GM12878 (cell line): Measurements from ENCODE around the gene CCDC169. TPM values are rescaled to one million over a fixed set of nuclear protein-coding genes. Genes with fewer than 3 reads are reported as not detected.

Source experiments
- ATAC-seq: fragments of 200-7000 bp; cut with Tn5 transposase; 3 replicates; pipeline ENCODE4 v1.9.1; 2020; ENCODE audit warnings: mild to moderate bottlenecking, moderate library complexity
- BruUV-seq: library from RNA; stranded (reverse); fragments of 400-500 nt; replicated peaks from 2 replicates; lab custom pipeline; 2021; lab: Mats Ljungman, UMichigan
- CTCF ChIA-PET: fragments of 300-600 bp; sonication (Branson Sonifier 250); formaldehyde crosslinking; extraction: SDS; loops from one replicate; lab custom pipeline; 2021; ENCODE audit warnings: inconsistent platforms; lab: Yijun Ruan, JAX
- POLR2A ChIA-PET: fragments of 350-600 bp; formaldehyde crosslinking; extraction: SDS; loops from one replicate; lab custom pipeline; 2021; ENCODE audit warnings: inconsistent platforms; lab: Charles Lee
- RAD21 ChIA-PET: fragments of 300-600 bp; sonication (Branson Sonifier 250); formaldehyde crosslinking; loops from one replicate; lab custom pipeline; 2023; ENCODE audit warnings: antibody characterized with exemption; ENCODE audit not compliant: unreplicated experiment; lab: Charles Lee
- SMC1A ChIA-PET: fragments of 300-600 bp; sonication (Branson Sonifier 250); formaldehyde crosslinking; loops from one replicate; lab custom pipeline; 2023; ENCODE audit not compliant: unreplicated experiment, uncharacterized antibody; lab: Charles Lee
- DNase-seq: peaks from one replicate; pipeline ENCODE4 v3.0.0-alpha.2; 2011; ENCODE audit warnings: low read depth, low spot score
- FAIRE-seq: peaks from 3 replicates; lab custom pipeline; 2011; peaks lifted over from hg19 to GRCh38; lab: Jason Lieb, UNC
- H2AFZ ChIP-seq: 2 replicates; pipeline ENCODE4 v1.6.0; 2011; ENCODE audit warnings: low read depth, low read length, control low read depth; ENCODE audit not compliant: control insufficient read depth
- H3K27ac ChIP-seq: 2 replicates; pipeline ENCODE4 v1.5.1; 2011; ENCODE audit warnings: control low read depth; ENCODE audit not compliant: control insufficient read depth, insufficient read depth
- H3K27me3 ChIP-seq, 2 experiments: replicated peaks in 1 of 2; 2 replicates each; pipeline versions ENCODE4 v1.6.0 to v1.6.1; 2011; ENCODE audit warnings: low read length in 1 of 2; ENCODE audit not compliant: control insufficient read depth in 2 of 2, insufficient read depth in 2 of 2
- H3K36me3 ChIP-seq, 2 experiments: 2 replicates each; pipeline ENCODE4 v1.5.1; 2011; ENCODE audit warnings: low read length in 1 of 2; ENCODE audit not compliant: control insufficient read depth in 2 of 2, insufficient read depth in 2 of 2
- H3K4me1 ChIP-seq: 2 replicates; pipeline ENCODE4 v1.6.1; 2011; ENCODE audit warnings: mild to moderate bottlenecking, low read length, moderate library complexity, mixed read lengths; ENCODE audit not compliant: control insufficient read depth, insufficient read depth
- H3K4me2 ChIP-seq: 2 replicates; pipeline ENCODE4 v1.6.0; 2011; ENCODE audit warnings: control low read depth; ENCODE audit not compliant: control insufficient read depth, insufficient read depth
- H3K4me3 ChIP-seq: fragments of 200-600 bp; sonication (generic); 2 replicates; pipeline ENCODE4 v1.5.1; 2016
- H3K79me2 ChIP-seq: 2 replicates; pipeline ENCODE4 v1.6.0; 2011; ENCODE audit warnings: low read length; ENCODE audit not compliant: control insufficient read depth, insufficient read depth
- H3K9ac ChIP-seq: 2 replicates; pipeline ENCODE4 v1.8.0; 2011; ENCODE audit warnings: low read length, control low read depth, mixed read lengths; ENCODE audit not compliant: control insufficient read depth, insufficient read depth
- H3K9me3 ChIP-seq: replicated peaks from 3 replicates; pipeline ENCODE4 v1.5.1; 2011; ENCODE audit warnings: mild to moderate bottlenecking, low read length; ENCODE audit not compliant: control insufficient read depth, insufficient read depth
- H4K20me1 ChIP-seq: 2 replicates; pipeline ENCODE4 v1.6.0; 2011; ENCODE audit not compliant: control insufficient read depth, insufficient read depth
- BMI1 ChIP-seq: fragments of 450-650 bp; IDR thresholded peaks from 2 replicates; pipeline ENCODE4 v1.6.1; 2016; ENCODE audit warnings: mild to moderate bottlenecking, moderate library complexity, borderline replicate concordance
- CBX3 ChIP-seq: fragments of 200-600 bp; sonication (generic); IDR thresholded peaks from 2 replicates; pipeline ENCODE4 v1.6.1; 2016; ENCODE audit warnings: low read depth, borderline replicate concordance
- EP300 ChIP-seq, 2 experiments: fragments of 150-350 bp in 1 of 2; IDR thresholded peaks; 2 replicates each; pipeline ENCODE4 v1.6.1; 2011 to 2012; ENCODE audit warnings: low read depth in 2 of 2, low read length in 2 of 2, borderline replicate concordance in 1 of 2, improper control_type of control experiment in 1 of 2, inconsistent platforms in 1 of 2; ENCODE audit not compliant: control insufficient read depth in 1 of 2
- FOXK2 ChIP-seq: fragments of 450-650 bp; IDR thresholded peaks from 2 replicates; pipeline ENCODE4 v1.6.1; 2017; ENCODE audit warnings: mild to moderate bottlenecking, moderate library complexity
- KAT2A ChIP-seq: conservative IDR thresholded peaks from 2 replicates; pipeline ENCODE4 v1.6.1; 2011; ENCODE audit warnings: low read depth, low read length; ENCODE audit not compliant: control insufficient read depth
- MEF2B ChIP-seq: fragments of 450-650 bp; IDR thresholded peaks from 2 replicates; pipeline ENCODE4 v1.6.1; 2018; ENCODE audit warnings: mild to moderate bottlenecking, moderate library complexity; ENCODE audit not compliant: partially characterized antibody, poor library complexity, severe bottlenecking
- MLLT1 ChIP-seq: fragments of 450-650 bp; IDR thresholded peaks from 2 replicates; pipeline ENCODE4 v1.6.1; 2016; ENCODE audit warnings: mild to moderate bottlenecking
- MTA3 ChIP-seq: IDR thresholded peaks from 2 replicates; pipeline ENCODE4 v1.6.1; 2012; ENCODE audit warnings: low read length, inconsistent platforms, borderline replicate concordance
- NFYA ChIP-seq: IDR thresholded peaks from 2 replicates; pipeline ENCODE4 v1.6.1; 2011; ENCODE audit warnings: low read depth, mild to moderate bottlenecking, low read length, improper control_type of control experiment, borderline replicate concordance
- NR2C1 ChIP-seq: fragments of 450-650 bp; IDR thresholded peaks from 2 replicates; pipeline ENCODE4 v1.6.1; 2017; ENCODE audit warnings: antibody characterized with exemption, mild to moderate bottlenecking, moderate library complexity
- PAX5 ChIP-seq: IDR thresholded peaks from 2 replicates; pipeline ENCODE4 v1.6.1; 2011; ENCODE audit warnings: low read depth, low read length, borderline replicate concordance
- PBX3 ChIP-seq: IDR thresholded peaks from 2 replicates; pipeline ENCODE4 v1.6.1; 2011; ENCODE audit warnings: mild to moderate bottlenecking, low read depth, low read length, moderate library complexity; ENCODE audit not compliant: insufficient replicate concordance
- RAD21 ChIP-seq: IDR thresholded peaks from 2 replicates; pipeline ENCODE4 v1.6.1; 2011; ENCODE audit warnings: mild to moderate bottlenecking, low read depth, low read length, moderate library complexity; ENCODE audit not compliant: insufficient read depth
- SREBF1 ChIP-seq: IDR thresholded peaks from 2 replicates; pipeline ENCODE4 v1.6.1; 2012; ENCODE audit warnings: mild to moderate bottlenecking, low read length
- ZBTB40 ChIP-seq: fragments of 450-650 bp; IDR thresholded peaks from 2 replicates; pipeline ENCODE4 v1.6.1; 2016; ENCODE audit warnings: mild to moderate bottlenecking, moderate library complexity, borderline replicate concordance
- ZNF384 ChIP-seq: IDR thresholded peaks from 2 replicates; pipeline ENCODE4 v1.6.1; 2012; ENCODE audit warnings: low read depth, mild to moderate bottlenecking, low read length, improper control_type of control experiment, borderline replicate concordance
- WGBS: methylation state at CpG from one replicate; pipeline ENCODE4 v1.1.6; 2016; ENCODE audit warnings: low lambda C conversion rate; ENCODE audit not compliant: insufficient replicate concordance, insufficient coverage; ENCODE audit errors: missing lambda C conversion rate; 5-methylcytosine and 5-hydroxymethylcytosine counted together
- in situ Hi-C: fragments of 300-500 bp; cut with MboI; formaldehyde crosslinking; loops from 9 replicates; pipeline ENCODE4 v1.14.3; 2018; ENCODE audit warnings: mixed read lengths
- intact Hi-C: fragments of 100-400 bp; cut with micrococcal nuclease; formaldehyde crosslinking; loops from one replicate; pipeline ENCODE4 v1.14.2; 2022; ENCODE audit not compliant: unreplicated experiment
- polyA plus RNA-seq, 11 experiments: library from polyadenylated mRNA; depleted of rRNA in 4 of 11; unstranded in 6 of 11; stranded (reverse) in 5 of 11; fragments of >200 nt; fragmentation: Nextera tagmentation in 4 of 11; fragmentation: Illumina TruSeq in 1 of 11; extraction: Ambion mirVana in 4 of 11; extraction: Trizol in 1 of 11; gene quantifications; 1 replicate in 1 of 11; 2 replicates in 10 of 11; pipeline versions ENCODE4 v1.2.1 to v1.2.3, GENCODE V29; 2011 to 2016; ENCODE audit warnings: inconsistent platforms in 2 of 11, missing spikeins in 2 of 11, low read depth in 1 of 11
- total RNA-seq, 4 experiments: library from RNA; depleted of rRNA in 3 of 4; stranded (reverse); fragments of >200 nt in 3 of 4; fragmentation: Illumina TruSeq in 1 of 4; extraction: Trizol in 1 of 4; gene quantifications; 2 replicates each; pipeline versions ENCODE4 v1.2.1 to v1.2.3, GENCODE V29; 2013 to 2021

CCDC169 gene
- total and polyA plus RNA-seq, 10 of the 15 experiments (the other 5 are each of a cell fraction or from before 2014, with no cell fraction given), result 0.13 to 1.4 (median 0.24) TPM; not detected in 4

GRCh38 chr13:36323951-36324566, 26.4 kb upstream of the CCDC169 start (continued):
- TF ChIP-seq KAT2A (no peak), MLLT1 (no peak), PAX5 (no peak), ZNF384 (no peak), EP300 (IDR thresholded peaks at IDR 0.05; ENCODE audit: borderline replicate concordance in 1 of 2, control insufficient read depth in 1 of 2, low read depth in 2 of 2, low read length in 2 of 2) (no peak), SREBF1 (no peak), BMI1 (no peak)
- TF ChIP-seq, all 136 proteins: peak for 0

DNA sequence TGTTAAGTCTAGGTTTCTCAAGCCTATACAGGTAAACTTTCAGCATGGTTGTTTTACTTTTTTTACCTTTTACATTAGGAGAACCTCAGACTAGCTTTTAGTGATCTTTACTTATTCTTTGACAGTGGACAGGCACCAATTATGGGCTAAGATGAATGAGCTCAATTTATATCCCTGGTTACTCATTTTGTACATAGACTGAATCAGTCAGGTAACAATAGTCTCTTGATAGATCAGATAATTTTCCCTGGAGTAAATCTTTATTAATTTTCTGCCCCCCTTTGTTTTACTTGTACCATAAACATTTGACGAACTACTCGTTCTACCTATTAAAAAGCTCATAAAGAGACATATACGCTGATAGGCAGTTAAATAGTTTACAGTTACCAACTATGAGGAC, 25.8 kb upstream of the CCDC169 start:
- FAIRE-seq (no peak), DNase-seq (no peak)
- TF ChIP-seq NR2C1, result no peak
- TF ChIP-seq MEF2B, result no peak
- no peak for TF ChIP-seq PBX3
- no peak for TF ChIP-seq MTA3
- no peak for TF ChIP-seq ZBTB40
- no peak for TF ChIP-seq CBX3
- no peak for TF ChIP-seq RAD21
- no peak for TF ChIP-seq FOXK2
- TF ChIP-seq NFYA, result no peak

More for the DNA sequence above, 25.8 kb upstream of the CCDC169 start:
- intact Hi-C loops, result no loop called here
- 39% methylated on average over 3 of the region's 3 CpGs for WGBS
- ChIA-PET RAD21 (no interaction called here), SMC1A (interaction anchor here (1.1 kb wide), 1 partner anchor 16 kb away, joined by 4 read pairs; no protein-coding TSS in a partner anchor), POLR2A (no interaction called here), CTCF (interaction anchor here (0.9 kb wide), 2 partner anchors 17 to 24 kb away, joined by 4 to 5 read pairs; no protein-coding TSS in a partner anchor)
- no TSS peak for BruUV-seq
- Histone ChIP-seq H3K9me3 (no peaks in the 10 kb centered on the region), H3K27me3 (no peaks in the 10 kb centered on the region), H3K36me3 (no peaks in the 10 kb centered on the region), H3K4me2 (no peak overlapping the region), H2AFZ (no peak overlapping the region), H3K4me3 (no peak overlapping the region), H3K4me1 (no peaks in the 10 kb centered on the region), H4K20me1 (no peaks in the 10 kb centered on the region), H3K79me2 (no peaks in the 10 kb centered on the region), H3K27ac (no peak overlapping the region), H3K9ac (no peak overlapping the region)
- no peak for ATAC-seq
- in situ Hi-C loops, result no loop called here
